Ammon's horn (tissue), 1 donor: ENCODE results near the gene TANGO6.

ENCODE experiments used
- DNase-seq: peaks from one replicate; pipeline ENCODE4 v3.0.0-alpha.2; 2016; ENCODE audit warnings: low spot score

Gene TANGO6

DNA sequence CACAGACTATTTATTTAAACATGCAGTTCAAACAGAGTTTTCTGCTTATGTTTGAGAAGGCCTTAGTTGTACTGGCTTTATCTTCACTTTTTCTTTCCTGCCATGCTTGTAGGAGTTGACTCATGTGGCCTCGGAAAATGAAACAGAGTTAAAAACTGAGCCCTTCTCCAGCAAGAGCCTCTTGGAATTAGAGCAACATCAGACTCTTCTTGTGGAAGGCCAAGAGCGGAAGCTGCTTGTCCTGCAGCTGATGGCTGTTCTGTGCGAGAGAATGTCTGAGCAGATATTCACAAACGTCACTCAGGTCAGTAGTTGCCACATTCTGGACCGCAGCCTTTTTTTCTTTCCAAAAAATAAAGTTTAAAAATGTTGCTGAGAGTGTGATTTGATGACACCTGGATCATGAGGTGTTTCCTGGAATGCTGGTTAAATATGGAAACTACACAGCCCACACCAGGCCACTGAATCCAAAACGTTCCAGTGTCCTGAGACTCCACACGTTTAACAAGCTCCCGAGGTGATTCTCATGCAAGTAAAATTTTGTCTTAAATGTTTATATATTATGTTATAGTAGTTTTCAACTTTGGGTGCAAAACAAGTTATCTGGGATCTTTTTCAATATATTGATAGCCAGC lies 65.9 kb downstream of the TANGO6 start:
- DNase-seq: no peak

DNA sequence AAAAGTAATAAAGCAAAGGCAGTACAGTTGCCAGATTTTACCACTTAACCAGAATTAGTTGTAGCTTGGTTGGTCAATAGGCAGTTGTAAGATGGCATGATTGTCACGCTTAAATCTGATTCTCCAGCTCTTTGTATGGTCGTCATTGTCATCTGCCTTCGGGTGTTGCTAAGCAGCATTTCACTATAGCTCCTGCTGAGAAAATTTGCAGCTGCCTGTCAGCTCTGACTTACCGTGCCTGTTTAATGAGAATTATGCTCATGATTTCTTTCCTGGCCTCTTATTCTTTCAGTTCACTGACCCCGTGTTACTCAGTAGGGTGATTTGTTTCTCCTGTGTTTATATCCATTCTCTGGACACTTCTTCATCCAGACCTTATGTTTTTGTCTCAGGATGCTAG lies 66.7 kb downstream of the TANGO6 start:
- peak; percentile 36 for DNase-seq

DNA sequence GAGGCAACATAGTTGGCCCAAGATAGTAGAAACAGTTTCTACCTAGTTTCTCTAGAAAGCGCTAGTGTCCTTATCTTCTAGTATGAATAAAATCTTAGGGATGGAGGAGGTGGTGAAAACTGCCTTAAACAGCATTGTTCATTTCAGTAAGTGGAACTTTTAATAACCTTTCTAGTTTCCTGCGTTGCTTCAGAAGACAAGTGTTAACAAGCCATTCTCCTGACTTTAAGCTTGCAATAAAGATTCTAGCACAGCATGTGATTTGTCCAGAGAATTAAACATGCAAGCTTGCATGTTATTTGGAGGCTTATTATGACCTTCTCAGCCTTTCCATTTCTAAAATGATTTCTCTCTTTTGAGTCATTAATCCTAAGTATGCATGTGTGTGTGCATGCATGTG lies 72.3 kb downstream of the TANGO6 start:
- DNase-seq: no peak

DNA sequence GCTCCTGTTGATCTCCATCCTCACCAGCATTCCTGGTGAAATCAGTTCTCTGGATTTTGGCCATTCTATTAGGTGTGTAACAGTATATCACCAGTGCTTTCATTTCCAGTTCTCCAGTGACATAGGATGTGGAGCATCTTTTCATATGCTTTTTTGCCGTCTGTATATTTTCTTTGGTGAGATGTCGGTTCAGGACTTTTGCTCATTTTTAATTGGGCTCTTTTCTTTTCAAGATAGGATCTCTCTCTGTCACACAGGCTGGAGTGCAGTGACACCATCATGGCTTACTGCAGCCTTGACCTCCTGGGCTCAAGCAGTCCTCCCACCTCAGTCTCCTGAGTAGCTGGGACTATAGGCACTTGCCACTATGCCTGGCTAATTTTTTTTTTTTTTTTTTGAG lies 74.2 kb downstream of the TANGO6 start:
- DNase-seq: no peak

DNA sequence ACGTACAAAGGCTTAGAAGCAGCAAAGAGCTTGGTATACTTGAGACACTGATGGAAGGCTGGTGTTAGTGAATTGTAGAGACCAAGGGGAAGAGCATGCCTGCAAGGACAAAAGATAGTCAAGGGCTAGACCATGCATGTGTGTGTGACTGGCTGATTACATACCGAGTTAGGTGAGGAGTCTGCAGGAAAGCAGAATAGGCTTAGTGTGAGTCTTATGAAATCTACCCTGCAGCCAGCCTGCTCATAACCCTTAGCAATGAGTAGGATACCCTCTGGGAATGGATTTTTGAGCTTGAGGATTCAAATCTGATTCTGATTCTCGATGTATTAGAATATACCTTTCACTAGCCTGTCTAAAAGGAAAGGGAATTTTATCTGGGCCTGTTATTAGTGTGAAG lies 77.0 kb downstream of the TANGO6 start:
- no peak for DNase-seq

DNA sequence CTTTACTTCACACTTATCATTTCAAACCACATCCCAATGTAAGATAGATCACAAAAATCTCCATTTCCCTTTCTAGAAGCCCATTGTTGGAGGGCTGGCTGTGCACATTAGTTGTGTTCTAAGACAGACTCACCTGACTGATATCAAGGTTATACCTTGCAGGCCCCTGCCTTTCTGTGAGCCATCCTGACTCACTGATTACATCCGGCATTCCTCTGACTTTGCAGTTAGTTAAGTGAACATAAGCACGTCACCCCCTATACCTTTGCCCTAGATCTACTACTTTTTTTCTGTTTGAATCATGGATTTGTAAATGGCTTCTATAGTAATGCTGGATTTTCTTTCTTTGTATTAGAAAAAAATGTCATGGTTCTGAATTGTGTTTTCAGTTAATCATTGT lies 78.3 kb downstream of the TANGO6 start:
- DNase-seq: no peak

DNA sequence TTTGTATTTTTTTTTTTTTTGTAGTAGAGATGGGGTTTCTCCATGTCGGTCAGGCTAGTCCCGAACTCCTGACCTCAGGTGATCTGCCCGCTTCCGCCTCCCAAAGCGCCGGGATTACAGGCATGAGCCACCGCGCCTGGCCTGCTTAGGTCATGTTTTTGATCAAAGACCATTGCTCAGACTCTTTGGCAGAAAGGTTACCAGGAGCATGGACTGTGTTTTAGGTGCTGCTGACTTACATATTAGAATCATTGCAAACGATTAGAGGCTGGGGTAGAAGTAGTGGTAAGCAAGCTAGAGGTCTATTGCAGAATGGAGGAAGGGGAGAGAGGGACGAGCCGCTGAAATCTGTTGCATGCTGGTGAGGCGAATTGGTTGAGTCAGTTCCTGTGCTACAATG lies 79.8 kb downstream of the TANGO6 start:
- DNase-seq: no peak

DNA sequence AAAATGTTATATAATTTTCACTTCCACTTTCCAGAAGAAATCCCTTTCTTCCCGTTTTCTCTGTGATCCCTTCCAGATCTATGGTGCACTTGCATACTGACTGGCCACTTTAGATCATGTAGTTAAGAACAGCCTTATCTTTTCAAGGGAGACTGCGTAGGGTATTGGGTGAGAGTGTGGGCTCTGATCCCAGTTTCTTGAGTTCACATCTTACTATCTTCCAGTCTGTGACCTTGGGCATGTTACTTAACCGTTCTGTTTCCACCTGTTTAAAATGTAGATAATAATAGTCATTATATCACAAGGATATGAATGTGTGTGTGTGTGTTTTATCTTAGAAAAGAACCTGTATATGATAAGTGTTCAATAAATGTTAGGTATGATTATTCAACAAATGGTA lies 83.7 kb downstream of the TANGO6 start:
- no peak for DNase-seq

DNA sequence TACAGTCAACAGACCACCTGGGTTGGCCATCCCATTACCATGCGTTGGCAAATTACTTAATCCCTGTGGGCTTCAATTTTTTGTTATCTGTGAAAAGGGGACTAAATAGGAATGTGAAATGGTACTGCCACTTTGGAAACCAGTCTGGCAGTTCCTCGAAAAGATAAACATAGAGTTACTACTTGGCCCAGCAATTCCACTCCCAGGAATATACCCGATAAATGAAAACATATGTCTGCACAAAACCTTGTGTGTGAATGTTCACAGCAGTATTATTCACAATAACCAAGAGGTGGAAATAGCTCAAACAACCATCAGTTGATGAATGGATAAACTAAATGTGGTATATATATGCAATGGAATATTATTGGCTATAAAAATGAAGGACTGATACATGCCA lies 87.9 kb downstream of the TANGO6 start:
- no peak for DNase-seq

DNA sequence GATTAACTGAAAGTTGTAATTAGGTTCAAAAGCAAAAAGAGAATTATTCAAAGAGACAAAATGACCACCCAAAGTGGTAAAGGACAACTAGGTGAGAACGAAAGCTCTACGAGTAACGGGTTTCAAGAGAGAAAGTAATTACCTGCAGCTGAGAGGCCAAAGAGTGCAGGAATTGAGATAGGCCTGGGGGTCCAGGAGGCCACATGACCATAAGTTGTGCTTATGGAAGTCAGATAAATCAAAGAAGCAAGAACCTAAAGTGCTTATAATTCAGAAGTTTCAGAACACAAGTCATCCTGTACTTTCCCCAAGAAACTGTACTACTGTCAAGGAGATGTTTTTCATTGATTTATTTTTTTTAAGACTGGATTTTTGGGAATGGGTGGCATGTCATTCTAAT lies 91.1 kb downstream of the TANGO6 start:
- no peak for DNase-seq

DNA sequence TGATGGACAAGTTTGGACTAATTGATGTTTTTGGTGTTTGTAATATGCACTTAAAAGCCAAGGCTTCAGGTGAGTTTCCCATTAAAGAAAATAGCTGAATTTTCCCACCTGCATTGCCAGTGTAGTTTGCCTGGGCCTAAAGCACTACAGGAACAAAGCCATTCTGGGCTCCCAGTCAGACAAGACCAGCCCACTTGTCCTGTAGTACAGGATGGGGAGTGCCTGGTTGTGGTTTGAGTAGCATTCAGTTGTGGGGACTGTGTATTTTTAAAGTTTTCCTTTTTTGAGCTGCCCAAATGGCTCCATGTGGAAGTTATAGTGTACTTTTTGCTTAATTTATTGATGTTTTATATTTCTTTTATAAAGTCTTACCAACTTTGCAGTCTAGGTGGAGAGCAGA lies 91.7 kb downstream of the TANGO6 start:
- no peak for DNase-seq

DNA sequence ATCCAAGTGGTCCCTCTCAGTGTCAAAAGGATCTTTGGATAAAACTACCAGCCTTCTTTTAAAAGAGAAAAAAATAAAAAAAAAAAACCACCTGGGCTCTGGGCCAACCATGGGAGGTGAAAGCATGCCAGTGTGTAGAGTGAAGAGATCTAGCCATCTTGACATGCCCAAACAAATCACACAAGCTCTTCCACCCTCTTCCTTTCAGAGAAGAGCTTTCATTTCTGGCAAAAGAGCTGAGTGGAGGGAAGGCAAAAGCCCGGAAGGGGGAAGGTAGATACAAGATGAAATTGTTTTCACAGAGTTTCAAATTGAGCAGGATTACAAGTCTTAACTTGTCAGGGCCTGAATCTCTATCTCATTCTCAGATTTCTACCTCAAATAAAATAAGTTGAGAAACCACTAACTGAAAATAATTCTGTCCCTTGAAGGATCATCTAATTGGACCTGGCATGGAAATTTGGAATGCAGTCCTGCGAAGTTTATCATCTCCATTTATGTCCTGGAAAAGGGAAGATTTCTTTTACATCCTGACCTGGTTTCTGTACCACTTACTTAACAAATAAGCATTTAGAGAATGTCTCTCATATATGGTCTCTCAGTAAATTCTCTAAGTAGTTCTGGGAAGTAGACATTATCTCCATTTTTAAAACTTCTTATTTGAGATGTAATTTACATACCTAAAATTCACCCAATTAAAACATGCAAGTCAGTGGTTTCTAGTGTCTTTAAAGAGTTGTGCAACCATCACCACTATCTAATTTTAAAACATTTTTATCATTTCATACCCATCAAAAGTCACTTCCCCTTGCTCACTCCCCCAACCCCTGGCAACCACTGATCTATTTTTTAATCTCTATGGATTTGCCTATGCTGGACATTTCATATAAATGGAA lies 93.7 kb downstream of the TANGO6 start:
- DNase-seq: no peak

DNA sequence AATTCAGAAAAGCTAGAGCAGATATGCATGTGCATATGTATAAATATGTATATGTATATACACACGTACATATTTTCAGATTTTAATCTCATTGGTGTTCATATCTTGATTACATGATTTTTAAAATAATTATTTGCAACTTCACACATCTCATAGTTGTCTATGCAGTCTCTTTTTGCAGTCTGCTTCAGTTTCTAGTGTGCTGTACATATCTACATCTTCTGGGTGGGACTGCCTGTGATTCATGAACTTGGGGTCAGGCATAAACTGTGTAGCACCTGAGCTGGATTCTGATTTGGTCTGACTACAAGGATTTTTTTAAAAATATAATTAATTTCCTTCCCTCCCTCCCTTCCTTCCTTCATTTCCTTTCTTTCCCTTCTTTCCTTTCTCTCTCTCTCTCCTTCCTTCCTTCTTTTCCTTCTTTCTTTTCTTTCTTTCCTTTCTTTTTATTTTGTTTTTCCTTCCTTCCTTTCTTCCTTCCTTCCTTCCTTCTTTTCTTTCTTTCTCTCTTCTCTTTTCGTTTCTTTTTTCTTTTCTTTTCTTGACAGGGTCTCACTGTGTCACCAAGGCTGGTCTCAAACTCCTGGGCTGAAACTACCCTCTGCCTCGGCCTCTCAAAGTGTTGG lies 96.5 kb downstream of the TANGO6 start:
- no peak for DNase-seq

DNA sequence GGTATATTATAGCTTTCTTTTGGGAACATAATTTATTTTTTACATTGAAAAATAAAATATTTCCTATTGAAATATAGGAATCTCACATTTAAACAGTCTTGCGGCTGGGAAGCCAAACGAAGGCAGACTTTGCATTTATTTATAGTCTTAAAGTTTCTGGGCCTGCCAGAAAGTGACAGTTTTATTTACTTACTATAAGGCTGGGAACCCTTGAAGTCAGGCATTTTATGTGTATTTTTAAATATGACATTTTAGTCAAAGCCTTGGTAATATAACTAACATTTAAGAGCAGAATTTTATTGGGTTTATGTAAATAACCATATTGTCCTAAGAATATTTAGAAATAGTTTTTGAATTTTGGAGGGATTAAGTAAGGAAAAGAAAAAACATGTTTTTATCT lies 97.5 kb downstream of the TANGO6 start:
- DNase-seq: no peak

DNA sequence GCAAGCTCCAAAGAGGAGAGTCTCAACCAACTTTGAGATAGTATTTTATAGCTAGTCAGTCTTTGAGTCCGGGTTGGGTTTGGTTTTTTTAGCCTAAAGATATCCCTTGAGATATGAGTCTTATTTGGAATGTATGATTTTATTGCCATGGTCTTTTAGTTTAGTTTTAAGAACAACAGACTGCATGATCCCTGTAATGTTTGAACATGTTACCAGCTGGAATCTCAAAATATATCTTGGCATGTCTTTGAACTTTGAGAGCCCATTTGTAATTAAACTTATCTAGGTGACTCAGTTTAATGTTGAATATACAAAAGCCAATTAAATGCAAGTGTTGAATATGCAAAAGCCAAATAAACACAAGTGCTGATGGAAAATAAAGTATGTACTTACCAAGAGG lies 100.6 kb downstream of the TANGO6 start:
- DNase-seq: no peak

DNA sequence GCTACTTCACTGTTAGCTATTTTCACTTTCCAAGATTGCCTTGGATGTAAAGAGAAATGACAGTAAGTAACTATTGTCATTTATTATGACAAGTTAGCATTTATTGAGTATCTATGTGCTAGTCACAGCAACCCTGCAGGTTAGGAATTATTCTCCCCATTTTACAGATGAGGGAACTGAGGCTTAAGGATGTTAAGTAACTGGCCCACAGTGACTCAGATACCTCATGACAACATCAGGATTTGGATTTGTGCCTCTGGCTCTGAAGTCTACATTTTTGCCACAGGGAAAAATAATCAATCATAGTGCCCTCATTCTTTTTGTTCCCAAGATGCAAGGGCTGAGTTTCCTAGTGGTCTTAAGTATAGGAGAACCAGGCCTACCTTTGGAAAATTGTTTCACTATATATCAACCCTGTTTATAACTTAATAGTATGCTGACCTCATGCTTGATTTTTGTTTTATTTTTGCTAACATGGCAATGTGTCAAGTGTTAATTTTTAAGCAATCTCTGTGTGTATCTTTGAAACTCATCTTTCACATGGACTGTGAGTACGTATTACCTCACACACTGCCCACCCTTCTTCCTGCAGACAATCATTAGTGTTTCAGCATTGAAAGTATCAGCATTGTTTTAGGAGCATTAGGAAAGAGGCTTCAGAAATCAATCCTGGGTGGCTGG lies 105.0 kb downstream of the TANGO6 start:
- no peak for DNase-seq

DNA sequence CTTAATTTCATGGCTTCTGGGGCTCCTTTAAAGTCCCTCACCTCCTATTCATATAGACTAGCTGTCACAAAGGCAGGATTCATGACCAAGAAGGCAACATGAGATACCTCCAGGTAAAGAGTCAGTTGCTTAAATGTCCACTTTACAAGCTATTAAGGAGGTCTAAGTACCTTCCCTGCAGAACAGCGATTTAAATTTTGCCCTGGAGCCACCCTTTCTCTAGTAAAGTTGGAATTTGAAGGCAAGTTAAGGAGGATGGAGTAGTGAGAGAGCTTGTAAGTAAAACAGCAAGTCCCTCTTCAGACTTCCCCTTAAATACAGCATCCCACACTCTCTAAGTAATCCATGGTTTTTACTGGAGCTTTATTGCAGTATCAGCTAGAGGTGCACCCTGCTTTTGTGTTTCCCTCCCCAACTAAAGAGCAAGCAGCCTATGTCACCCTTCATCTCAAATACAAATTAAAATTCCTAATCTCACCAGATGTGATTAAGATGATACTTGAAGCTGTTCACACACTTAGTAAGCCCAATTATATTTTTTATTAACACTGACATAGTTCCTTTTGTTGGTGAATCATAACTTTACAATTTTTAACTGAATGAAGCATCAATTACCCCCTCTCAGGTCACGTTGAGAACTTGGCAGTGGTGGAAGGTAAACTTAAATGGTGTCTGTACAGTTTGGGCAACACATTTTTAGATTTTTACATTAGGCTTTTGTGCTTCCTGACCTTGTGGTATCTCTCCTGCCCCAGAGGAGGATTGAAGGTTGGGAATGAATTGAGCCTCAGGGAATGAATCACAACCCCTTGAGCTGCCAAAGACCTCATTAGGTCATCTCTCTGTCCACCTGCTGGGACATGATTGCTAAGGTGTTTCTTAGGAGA lies 108.9 kb downstream of the TANGO6 start:
- no peak for DNase-seq

DNA sequence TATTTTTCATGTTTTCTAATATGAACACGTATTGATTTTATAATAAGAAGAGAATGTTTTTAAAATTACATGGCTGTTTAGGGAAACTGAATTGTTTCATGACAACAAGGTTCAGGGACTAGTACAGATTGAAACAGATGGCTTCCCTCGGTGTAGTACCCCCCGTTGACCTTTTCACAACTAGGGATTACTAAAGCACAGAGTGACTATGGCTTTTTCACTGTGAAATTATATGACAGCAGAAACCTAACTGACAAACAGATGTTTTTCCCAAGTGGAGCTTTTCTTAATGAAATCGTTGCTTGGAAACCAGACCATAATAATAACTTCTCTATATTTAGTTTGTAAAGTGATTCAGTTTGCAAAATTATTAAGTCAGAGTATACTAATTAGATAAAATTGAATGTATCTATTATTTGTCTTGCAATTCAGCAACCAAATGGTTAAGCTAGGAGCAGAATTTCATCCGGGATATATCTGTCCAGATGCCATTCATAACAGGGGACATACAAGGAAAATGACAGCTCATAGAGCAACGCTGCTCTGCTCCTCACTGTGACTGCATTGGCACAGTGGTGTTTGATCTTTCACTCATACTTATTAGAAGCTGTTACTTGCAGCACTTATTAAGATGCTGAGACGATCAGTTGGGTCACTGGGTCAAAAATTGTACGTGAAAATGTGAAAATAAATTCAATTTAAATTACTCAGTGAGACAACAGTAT lies 111.7 kb downstream of the TANGO6 start:
- DNase-seq: no peak

DNA sequence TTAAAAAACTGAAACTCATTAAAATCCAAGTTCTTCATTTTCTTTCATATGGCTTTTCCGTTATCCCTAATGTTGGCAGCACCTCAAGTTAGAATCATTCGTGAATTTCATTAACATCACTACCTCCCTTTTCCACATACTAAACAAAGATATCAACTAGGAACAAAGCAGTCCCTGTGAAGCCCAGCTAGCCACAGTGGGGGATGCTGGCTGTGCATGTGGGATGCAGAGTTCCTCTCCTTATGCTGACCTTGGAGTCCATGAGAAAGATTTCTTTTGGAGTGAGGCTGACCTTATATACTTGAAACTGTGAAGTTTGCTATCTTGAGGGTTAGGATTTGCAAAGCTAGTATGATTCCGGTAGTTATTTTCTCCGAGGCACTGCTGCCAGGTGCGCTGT lies 117.6 kb downstream of the TANGO6 start:
- no peak for DNase-seq

DNA sequence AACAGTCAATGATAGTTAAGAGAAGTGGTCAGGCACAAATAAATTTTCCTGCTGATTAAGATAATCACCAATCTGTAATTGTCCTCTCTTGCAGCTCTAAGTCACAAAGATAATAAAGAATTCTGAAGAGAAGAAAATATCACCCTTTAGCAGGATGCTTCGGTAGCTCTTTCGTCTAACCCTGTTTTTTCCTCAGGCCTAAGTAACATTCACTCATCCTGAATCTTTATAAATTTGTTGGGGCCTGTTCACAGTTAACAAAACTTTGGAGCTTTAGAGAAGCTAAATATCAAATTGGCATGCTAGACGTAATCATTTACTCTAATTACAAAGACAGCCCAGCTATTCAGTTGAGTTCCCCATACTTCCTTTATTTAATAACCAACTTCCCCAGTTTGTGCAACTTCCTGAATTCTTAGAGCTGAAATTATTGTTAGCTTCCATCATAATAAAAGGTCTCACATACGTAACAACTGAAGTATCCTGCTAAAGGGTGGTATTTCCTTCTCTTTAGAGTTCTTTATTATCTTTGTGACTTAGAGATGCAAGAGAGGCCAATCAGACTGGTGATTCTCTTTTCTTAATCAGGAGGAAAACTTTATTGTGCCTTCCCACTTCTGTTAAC lies 118.6 kb downstream of the TANGO6 start:
- DNase-seq: no peak

DNA sequence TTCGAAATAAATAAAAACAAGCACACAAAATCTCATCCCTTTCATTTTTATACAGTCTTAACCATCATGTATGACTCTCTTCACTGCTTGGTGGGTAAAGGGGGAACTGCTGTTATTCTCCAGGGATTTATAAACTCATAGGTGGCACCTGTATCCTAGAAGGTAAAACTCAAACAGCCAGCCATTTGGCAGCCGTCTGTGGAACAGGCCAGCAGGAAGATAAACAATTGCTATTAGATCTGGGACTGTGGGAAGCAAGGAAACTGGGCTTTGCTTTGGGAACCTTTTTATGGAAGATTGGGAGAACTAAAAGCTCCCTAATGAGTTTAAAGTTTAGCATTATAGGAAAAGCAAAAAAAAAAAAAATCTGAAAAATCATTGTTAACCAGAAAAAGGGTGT lies 126.0 kb downstream of the TANGO6 start:
- DNase-seq: no peak
